Body of pancreas (tissue), 4 donors: ENCODE measurements around the gene KDELR3. TPM values are rescaled to one million over a fixed set of nuclear protein-coding genes. Genes with fewer than 3 reads are reported as not detected.

Experiments used
- ATAC-seq: fragments of 150-250 bp; one replicate; pipeline ENCODE4 v1.9.1; 2016
- DNase-seq, 4 donors: peaks; one replicate each; pipeline ENCODE4 v3.0.0-alpha.2; 2019
- H3K27ac ChIP-seq, 4 donors: fragments of 200-600 bp; sonication (generic); 1 replicate in 3 of 4; 2 replicates in 1 of 4; pipeline versions ENCODE4 v1.5.1 to v1.6.1; 2016 to 2019; ENCODE audit warnings: mild to moderate bottlenecking in 1 of 4, mixed read lengths in 1 of 4, moderate library complexity in 1 of 4
- H3K27me3 ChIP-seq, 2 donors: fragments of 200-600 bp; sonication (generic); one replicate each; pipeline ENCODE4 v1.6.0; 2016; ENCODE audit warnings: mild to moderate bottlenecking in 1 of 2
- H3K36me3 ChIP-seq, 2 donors: fragments of 200-600 bp; sonication (generic); replicated peaks in 1 of 2; 2 replicates each; pipeline ENCODE4 v1.5.1; 2016; ENCODE audit warnings: low read depth in 2 of 2; ENCODE audit not compliant: insufficient read depth in 1 of 2
- H3K4me1 ChIP-seq: fragments of 200-600 bp; sonication (generic); one replicate; pipeline ENCODE4 v1.6.0; 2016
- H3K4me3 ChIP-seq, 2 donors: fragments of 200-600 bp; sonication (generic); 1 replicate in 1 of 2; 2 replicates in 1 of 2; pipeline ENCODE4 v1.5.1; 2016 to 2019
- H3K9me3 ChIP-seq, 3 donors: fragments of 200-600 bp; sonication (generic); 1 replicate in 2 of 3; 2 replicates in 1 of 3; pipeline ENCODE4 v1.5.1; 2016
- CTCF ChIP-seq, 7 experiments: fragments of 450-650 bp in 4 of 7; fragments of 200-600 bp in 3 of 7; sonication (generic) in 3 of 7; IDR thresholded peaks; one replicate each; pipeline ENCODE4 v1.5.1; 2016 to 2019; ENCODE audit warnings: antibody characterized with exemption in 7 of 7
- POLR2A ChIP-seq, 3 donors: fragments of 450-650 bp; IDR thresholded peaks; one replicate each; pipeline ENCODE4 v1.6.1; 2016; ENCODE audit warnings: antibody characterized with exemption in 3 of 3, mild to moderate bottlenecking in 2 of 3
- WGBS, 2 donors: methylation state at CpG; one replicate each; pipeline ENCODE4 v1.1.5; 2017; 5-methylcytosine and 5-hydroxymethylcytosine counted together
- intact Hi-C: fragments of 100-400 bp; cut with DNase I; formaldehyde crosslinking; loops from one replicate; pipeline ENCODE4 v1.15.1; 2023
- total RNA-seq, 2 donors: library from RNA; depleted of rRNA; stranded (reverse); fragments of >200 nt; gene quantifications; one replicate each; pipeline ENCODE4 v1.1.0, GENCODE V29; 2016

KDELR3 gene
- total RNA-seq, 2 donors from 2014 or later: 5.6 to 16.3 TPM

- H3K4me1 ChIP-seq: peaks cover 31% of the 10 kb centered on the region
- no peaks in the 10 kb centered on the region for H3K27me3 ChIP-seq
- TF ChIP-seq POLR2A (IDR thresholded peaks at IDR 0.05) (no peak), CTCF (IDR thresholded peaks at IDR 0.05) (no peak)
- no peaks in the 10 kb centered on the region for H3K9me3 ChIP-seq
- intact Hi-C loops: no loop called here
- ATAC-seq (no peak), DNase-seq (no peak)
- 80% methylated on average over 10 of the region's 10 CpGs for WGBS, 2 donors
- no peaks in the 10 kb centered on the region for H3K36me3 ChIP-seq
- H3K27ac ChIP-seq: no peak overlapping the region
- no peak overlapping the region for H3K4me3 ChIP-seq
Measured at GRCh38 chr22:38464992-38465672, 2.8 kb upstream of the KDELR3 start.

- ATAC-seq (no peak), DNase-seq (no peak)
- TF ChIP-seq CTCF (IDR thresholded peaks at IDR 0.05) (no peak), POLR2A (IDR thresholded peaks at IDR 0.05) (no peak)
- no peak overlapping the region for H3K27ac ChIP-seq
- no peaks in the 10 kb centered on the region for H3K27me3 ChIP-seq
- H3K9me3 ChIP-seq: no peaks in the 10 kb centered on the region
- H3K36me3 ChIP-seq: no peaks in the 10 kb centered on the region
- no peak overlapping the region for H3K4me3 ChIP-seq
- intact Hi-C loops: no loop called here
- WGBS, 2 donors: 71% methylated on average over 13 to 24 of the region's 26 CpGs
- peaks cover 31% of the 10 kb centered on the region for H3K4me1 ChIP-seq
Measured at GRCh38 chr22:38465673-38466490, 2.0 kb upstream of the KDELR3 start.

- H3K27ac ChIP-seq: peak overlapping the region in 1 of 4 donors; percentile 10
- 16 to 19% methylated on average over 6 to 20 of the region's 20 CpGs for WGBS, 2 donors
- ATAC-seq (peak; percentile 31), DNase-seq (peak in 2 of 4 donors; percentile 16 to 34)
- intact Hi-C loops: no loop called here
- H3K4me3 ChIP-seq: no peak overlapping the region
- TF ChIP-seq POLR2A (IDR thresholded peaks at IDR 0.05) (no peak), CTCF (IDR thresholded peaks at IDR 0.05) (no peak)
- no peaks in the 10 kb centered on the region for H3K36me3 ChIP-seq
- no peaks in the 10 kb centered on the region for H3K27me3 ChIP-seq
- peaks cover 19% of the 10 kb centered on the region for H3K4me1 ChIP-seq
- H3K9me3 ChIP-seq: no peaks in the 10 kb centered on the region
Measured at GRCh38 chr22:38467438-38467903, 425 bp upstream of the KDELR3 start.

DNA sequence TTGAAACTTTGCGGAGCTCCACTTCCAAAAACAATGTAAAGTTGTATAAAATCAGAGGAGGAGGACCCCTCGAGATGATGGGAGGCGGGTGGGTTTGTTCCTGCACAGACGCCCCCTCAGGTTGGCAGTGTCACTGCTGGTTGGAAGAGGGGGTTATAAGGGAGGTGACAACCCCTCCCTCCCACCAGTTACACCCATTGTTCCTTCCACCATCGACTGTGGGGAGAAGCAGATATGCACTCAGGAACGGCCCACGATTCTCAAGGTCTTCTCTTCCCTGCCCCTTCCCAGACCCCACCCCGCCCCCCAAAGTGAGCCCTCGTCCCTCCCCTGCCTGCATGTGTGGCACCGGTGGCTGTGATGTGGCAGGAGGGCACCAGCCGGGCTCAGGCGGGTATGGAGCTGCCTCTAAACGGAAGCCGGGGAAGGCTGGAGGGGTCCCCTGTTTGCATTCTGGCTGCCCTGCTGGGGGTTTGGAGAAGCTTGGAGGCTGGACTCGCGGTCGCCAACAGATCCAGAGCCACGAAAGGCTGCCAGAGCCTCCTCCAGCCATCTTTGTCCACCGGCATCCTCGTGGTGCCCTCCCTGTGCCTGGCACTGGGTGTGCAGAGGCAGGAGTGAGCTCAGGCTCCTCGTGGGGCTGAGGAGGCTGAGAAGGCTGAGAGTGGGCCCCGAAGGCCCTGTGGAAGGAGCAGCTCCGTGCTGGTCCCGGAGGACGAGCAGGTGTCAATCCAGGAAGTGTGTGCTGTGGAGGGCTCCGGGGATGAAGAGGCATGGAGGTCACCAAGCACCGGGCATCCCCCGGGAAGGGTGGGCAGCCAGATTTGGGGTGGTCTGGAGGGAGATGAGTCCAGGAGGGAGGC is 778 bp downstream of the KDELR3 start:
- DNase-seq (no peak), ATAC-seq (no peak)
- intact Hi-C loops: no loop called here
- H3K27me3 ChIP-seq: no peaks in the 10 kb centered on the region
- H3K36me3 ChIP-seq: no peaks in the 10 kb centered on the region
- H3K4me3 ChIP-seq: peak overlapping the region in 1 of 2 donors; percentile 41
- H3K9me3 ChIP-seq: no peaks in the 10 kb centered on the region
- H3K4me1 ChIP-seq: peaks cover 19% of the 10 kb centered on the region
- 46 to 52% methylated on average over 17 to 28 of the region's 28 CpGs for WGBS, 2 donors
- TF ChIP-seq CTCF (IDR thresholded peaks at IDR 0.05) (no peak), POLR2A (IDR thresholded peaks at IDR 0.05) (no peak)
- H3K27ac ChIP-seq: peak overlapping the region in 1 of 4 donors; percentile 10
